Endothelial cell of hepatic sinusoid (primary cell): ENCODE measurements around the gene RSPH1.

ENCODE experiments used
- in situ Hi-C: cut with HindIII; loops from 2 replicates; pipeline ENCODE4 v1.10.0; 2017; ENCODE audit warnings: low sequenced_read_pairs

Gene RSPH1

GRCh38 chr21:42532466-42533181 is 36.6 kb upstream of the RSPH1 start:
- in situ Hi-C loops = no loop called here

- in situ Hi-C loops = no loop called here
Observed at GRCh38 chr21:42531771-42532170, 35.7 kb upstream of the RSPH1 start.

- in situ Hi-C loops = no loop called here
Observed at GRCh38 chr21:42530167-42530518, 34.1 kb upstream of the RSPH1 start.

GRCh38 chr21:42527489-42528158 is 31.6 kb upstream of the RSPH1 start:
- in situ Hi-C loops = no loop called here

- in situ Hi-C loops = no loop called here
Observed at GRCh38 chr21:42527127-42527488, 31.1 kb upstream of the RSPH1 start.

GRCh38 chr21:42526379-42526727 is 30.3 kb upstream of the RSPH1 start:
- in situ Hi-C loops = no loop called here

GRCh38 chr21:42525676-42526378 is 29.8 kb upstream of the RSPH1 start:
- in situ Hi-C loops = no loop called here

GRCh38 chr21:42525029-42525581 is 29.1 kb upstream of the RSPH1 start:
- in situ Hi-C loops = no loop called here

GRCh38 chr21:42524341-42525028 is 28.5 kb upstream of the RSPH1 start:
- in situ Hi-C loops = no loop called here

- in situ Hi-C loops = no loop called here
Observed at GRCh38 chr21:42523941-42524340, 27.9 kb upstream of the RSPH1 start.

- in situ Hi-C loops = no loop called here
Observed at GRCh38 chr21:42523211-42523610, 27.2 kb upstream of the RSPH1 start.

GRCh38 chr21:42522771-42523170 is 26.7 kb upstream of the RSPH1 start:
- in situ Hi-C loops = no loop called here

- in situ Hi-C loops = no loop called here
Observed at GRCh38 chr21:42522271-42522670, 26.2 kb upstream of the RSPH1 start.

- in situ Hi-C loops = no loop called here
Observed at GRCh38 chr21:42521805-42522204, 25.8 kb upstream of the RSPH1 start.

GRCh38 chr21:42521384-42521783 is 25.4 kb upstream of the RSPH1 start:
- in situ Hi-C loops = no loop called here

- in situ Hi-C loops = no loop called here
Observed at GRCh38 chr21:42520628-42521253, 24.7 kb upstream of the RSPH1 start.

- in situ Hi-C loops = no loop called here
Observed at GRCh38 chr21:42518626-42519025, 22.6 kb upstream of the RSPH1 start.

GRCh38 chr21:42518215-42518614 is 22.2 kb upstream of the RSPH1 start:
- in situ Hi-C loops = no loop called here

- in situ Hi-C loops = no loop called here
Observed at GRCh38 chr21:42515708-42516502, 19.9 kb upstream of the RSPH1 start.

GRCh38 chr21:42514883-42515228 is 18.8 kb upstream of the RSPH1 start:
- in situ Hi-C loops = no loop called here
